ENCODE measurements around the gene COL7A1.

DNA sequence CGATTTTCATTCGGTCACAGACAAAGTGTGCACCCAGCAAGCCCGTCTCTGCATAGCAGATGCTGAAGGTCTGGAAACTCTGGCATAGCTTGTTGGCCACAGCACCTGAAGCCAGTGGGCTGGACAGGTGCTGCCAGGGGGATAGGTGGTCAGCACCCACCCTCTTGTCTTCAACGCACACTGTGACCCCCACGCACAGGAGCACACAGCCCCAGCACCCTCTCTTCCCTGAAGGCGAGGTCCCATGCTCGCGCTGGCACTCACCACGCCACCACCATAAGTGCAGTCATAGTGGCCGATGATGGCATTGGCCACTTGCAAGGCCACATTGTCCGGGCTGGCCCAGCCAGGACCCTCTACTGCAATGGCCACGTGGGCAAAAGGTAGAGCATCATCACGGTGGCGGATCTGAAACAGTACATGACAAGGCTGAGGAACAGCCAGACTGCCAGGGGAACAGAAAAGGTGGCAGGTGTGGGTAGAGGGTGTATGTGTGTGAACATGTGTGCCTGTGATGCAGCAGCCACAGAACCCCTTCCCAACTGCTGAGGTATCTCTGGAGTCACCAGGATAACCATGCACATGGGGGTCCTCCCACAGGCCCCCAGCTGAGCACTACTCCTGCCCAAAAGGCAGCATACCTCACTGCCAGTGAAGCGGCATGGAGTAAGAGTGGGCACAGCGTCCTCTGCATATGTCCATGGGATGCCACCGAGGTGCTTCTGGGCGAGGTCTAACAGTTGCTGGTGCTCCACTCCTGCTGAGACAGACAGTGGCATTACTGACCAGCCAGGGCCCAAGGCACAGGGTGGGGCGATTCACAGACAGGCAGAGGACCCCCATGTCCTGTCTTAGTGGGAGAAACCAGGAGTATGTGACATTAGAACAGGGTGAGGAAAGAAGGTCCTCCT, 5.8 kb upstream of the COL7A1 start:
- TF ChIP-seq CTCF (IDR thresholded peaks at IDR 0.05 in 8 of 11, conservative IDR thresholded peaks at IDR 0.05 in 3 of 11) (no peak), POLR2AphosphoS5 (IDR thresholded peaks at IDR 0.05) (peak in 1 of 3 donors; percentile 36), POLR2A (IDR thresholded peaks at IDR 0.05) (no peak)
